K562 treated with DMSO at 1 percent for 12 hours (cell line): ENCODE data around the gene OR4K2. TPM values are rescaled to one million over a fixed set of nuclear protein-coding genes. Genes with fewer than 3 reads are reported as not detected.

Experiments
- total RNA-seq: library from RNA; unstranded; fragments of 300-600 nt; gene quantifications from 2 replicates; pipeline ENCODE4 v1.2.3, GENCODE V29; 2022; ENCODE audit not compliant: insufficient read depth

OR4K2 gene
- total RNA-seq = not detected in 2 replicates

GRCh38 chr14:19874842-19875241 is at the start of gene OR4K2:
TSS of gene OR4K2 (plus strand) at chr14:19875142. CDS start at chr14:19876268, 1,126 bp downstream.

GRCh38 chr14:19920021-19920657 is 45.2 kb downstream of the OR4K2 start, which contains the start of gene OR4K5:
TSS of gene OR4K5 (plus strand) at chr14:19920607. CDS start at chr14:19920607, 0 bp downstream.

GRCh38 chr14:19930617-19931016 is 55.7 kb downstream of the OR4K2 start, which contains the start of gene OR4K1:
TSS of gene OR4K1 (plus strand) at chr14:19930917. CDS start at chr14:19935667, 4,750 bp downstream.

Other genes starting within 250 kb of the OR4K2 start
- gene OR11H2, start 161.3 kb upstream of the OR4K2 start, total RNA-seq = not detected in 2 replicates
- gene OR4Q3, start 131.6 kb upstream of the OR4K2 start, total RNA-seq = not detected in 2 replicates
- gene OR4M1, start 101.6 kb upstream of the OR4K2 start, total RNA-seq = not detected in 2 replicates
- not detected in 2 replicates for gene OR4N2, start 71.4 kb upstream of the OR4K2 start, total RNA-seq
- not detected in 2 replicates for gene OR4K5, start 45.5 kb downstream of the OR4K2 start, total RNA-seq
- not detected in 2 replicates for gene OR4K1, start 55.8 kb downstream of the OR4K2 start, total RNA-seq
- not detected in 2 replicates for gene OR4K15, start 100.4 kb downstream of the OR4K2 start, total RNA-seq
- gene OR4Q2, start 127.0 kb downstream of the OR4K2 start, total RNA-seq = not detected in 2 replicates
- not detected in 2 replicates for gene OR4K14, start 144.2 kb downstream of the OR4K2 start, total RNA-seq
- gene OR4K13, start 160.9 kb downstream of the OR4K2 start, total RNA-seq = not detected in 2 replicates
- not detected in 2 replicates for gene OR4L1, start 184.9 kb downstream of the OR4K2 start, total RNA-seq
- gene OR4K17, start 235.6 kb downstream of the OR4K2 start, total RNA-seq = not detected in 2 replicates